ENCODE measurements around the gene KLHL29.

DNA sequence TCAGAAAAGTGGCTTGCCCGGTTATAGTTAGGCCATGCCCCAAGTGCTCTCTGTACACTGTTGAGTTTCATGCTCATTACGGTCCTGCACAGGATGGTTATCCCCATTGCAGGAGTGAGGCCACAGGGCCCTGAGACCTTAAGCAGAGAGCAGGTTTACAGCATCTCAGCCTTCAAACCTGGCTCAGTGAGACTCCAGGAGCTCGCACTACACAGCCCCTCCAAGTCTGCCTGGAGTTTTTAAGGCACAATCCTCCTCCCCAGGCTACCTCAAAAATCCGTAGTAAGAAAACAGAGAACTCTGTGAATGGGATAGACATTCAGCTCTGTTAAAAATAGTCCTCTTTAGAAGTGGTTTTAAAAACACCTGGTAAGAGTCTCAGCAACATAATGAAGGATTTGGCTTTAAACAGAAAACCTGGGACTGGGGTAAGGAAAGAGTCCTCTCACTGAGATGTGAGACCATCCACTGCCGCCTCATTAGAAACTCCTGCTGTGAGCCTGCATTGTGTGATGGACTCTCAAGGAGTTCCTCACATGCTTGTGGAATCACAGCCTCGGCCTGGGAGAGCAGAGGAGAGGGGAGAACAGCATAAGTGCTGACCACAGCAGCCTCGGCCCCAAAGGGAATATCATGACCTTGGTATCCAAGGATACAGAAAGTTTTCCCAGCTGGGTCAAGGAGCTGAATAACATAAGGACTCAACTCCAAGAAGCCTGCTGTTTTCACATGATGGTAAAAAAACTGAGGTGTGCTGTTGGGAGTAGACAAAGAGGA is 327.2 kb downstream of the KLHL29 start:
- TF ChIP-seq, protein P1, sequence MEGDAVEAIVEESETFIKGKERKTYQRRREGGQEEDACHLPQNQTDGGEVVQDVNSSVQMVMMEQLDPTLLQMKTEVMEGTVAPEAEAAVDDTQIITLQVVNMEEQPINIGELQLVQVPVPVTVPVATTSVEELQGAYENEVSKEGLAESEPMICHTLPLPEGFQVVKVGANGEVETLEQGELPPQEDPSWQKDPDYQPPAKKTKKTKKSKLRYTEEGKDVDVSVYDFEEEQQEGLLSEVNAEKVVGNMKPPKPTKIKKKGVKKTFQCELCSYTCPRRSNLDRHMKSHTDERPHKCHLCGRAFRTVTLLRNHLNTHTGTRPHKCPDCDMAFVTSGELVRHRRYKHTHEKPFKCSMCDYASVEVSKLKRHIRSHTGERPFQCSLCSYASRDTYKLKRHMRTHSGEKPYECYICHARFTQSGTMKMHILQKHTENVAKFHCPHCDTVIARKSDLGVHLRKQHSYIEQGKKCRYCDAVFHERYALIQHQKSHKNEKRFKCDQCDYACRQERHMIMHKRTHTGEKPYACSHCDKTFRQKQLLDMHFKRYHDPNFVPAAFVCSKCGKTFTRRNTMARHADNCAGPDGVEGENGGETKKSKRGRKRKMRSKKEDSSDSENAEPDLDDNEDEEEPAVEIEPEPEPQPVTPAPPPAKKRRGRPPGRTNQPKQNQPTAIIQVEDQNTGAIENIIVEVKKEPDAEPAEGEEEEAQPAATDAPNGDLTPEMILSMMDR (IDR thresholded peaks at IDR 0.05 in 2 of 3, conservative IDR thresholded peaks at IDR 0.05 in 1 of 3; ENCODE audit: control insufficient read depth in 2 of 3, extremely low read depth in 1 of 3, insufficient read depth in 1 of 3, low read depth in 3 of 3, low read length in 3 of 3) = no peak
- no peak for TF ChIP-seq HDAC6 (IDR thresholded peaks at IDR 0.05; ENCODE audit: unreplicated experiment)
- TF ChIP-seq, protein P2, sequence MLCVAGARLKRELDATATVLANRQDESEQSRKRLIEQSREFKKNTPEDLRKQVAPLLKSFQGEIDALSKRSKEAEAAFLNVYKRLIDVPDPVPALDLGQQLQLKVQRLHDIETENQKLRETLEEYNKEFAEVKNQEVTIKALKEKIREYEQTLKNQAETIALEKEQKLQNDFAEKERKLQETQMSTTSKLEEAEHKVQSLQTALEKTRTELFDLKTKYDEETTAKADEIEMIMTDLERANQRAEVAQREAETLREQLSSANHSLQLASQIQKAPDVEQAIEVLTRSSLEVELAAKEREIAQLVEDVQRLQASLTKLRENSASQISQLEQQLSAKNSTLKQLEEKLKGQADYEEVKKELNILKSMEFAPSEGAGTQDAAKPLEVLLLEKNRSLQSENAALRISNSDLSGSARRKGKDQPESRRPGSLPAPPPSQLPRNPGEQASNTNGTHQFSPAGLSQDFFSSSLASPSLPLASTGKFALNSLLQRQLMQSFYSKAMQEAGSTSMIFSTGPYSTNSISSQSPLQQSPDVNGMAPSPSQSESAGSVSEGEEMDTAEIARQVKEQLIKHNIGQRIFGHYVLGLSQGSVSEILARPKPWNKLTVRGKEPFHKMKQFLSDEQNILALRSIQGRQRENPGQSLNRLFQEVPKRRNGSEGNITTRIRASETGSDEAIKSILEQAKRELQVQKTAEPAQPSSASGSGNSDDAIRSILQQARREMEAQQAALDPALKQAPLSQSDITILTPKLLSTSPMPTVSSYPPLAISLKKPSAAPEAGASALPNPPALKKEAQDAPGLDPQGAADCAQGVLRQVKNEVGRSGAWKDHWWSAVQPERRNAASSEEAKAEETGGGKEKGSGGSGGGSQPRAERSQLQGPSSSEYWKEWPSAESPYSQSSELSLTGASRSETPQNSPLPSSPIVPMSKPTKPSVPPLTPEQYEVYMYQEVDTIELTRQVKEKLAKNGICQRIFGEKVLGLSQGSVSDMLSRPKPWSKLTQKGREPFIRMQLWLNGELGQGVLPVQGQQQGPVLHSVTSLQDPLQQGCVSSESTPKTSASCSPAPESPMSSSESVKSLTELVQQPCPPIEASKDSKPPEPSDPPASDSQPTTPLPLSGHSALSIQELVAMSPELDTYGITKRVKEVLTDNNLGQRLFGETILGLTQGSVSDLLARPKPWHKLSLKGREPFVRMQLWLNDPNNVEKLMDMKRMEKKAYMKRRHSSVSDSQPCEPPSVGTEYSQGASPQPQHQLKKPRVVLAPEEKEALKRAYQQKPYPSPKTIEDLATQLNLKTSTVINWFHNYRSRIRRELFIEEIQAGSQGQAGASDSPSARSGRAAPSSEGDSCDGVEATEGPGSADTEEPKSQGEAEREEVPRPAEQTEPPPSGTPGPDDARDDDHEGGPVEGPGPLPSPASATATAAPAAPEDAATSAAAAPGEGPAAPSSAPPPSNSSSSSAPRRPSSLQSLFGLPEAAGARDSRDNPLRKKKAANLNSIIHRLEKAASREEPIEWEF (IDR thresholded peaks at IDR 0.05; ENCODE audit: insufficient replicate concordance, low read depth, low read length) = no peak
- no peak for TF ChIP-seq MXI1 (IDR thresholded peaks at IDR 0.05; ENCODE audit: low read depth, low read length)
- no peak for TF ChIP-seq SUPT20H (IDR thresholded peaks at IDR 0.05; ENCODE audit: borderline replicate concordance, control insufficient read depth, low read depth, low read length)
- TF ChIP-seq NFYA (IDR thresholded peaks at IDR 0.05; ENCODE audit: borderline replicate concordance, low read depth, low read length) = no peak
- TF ChIP-seq DPF2 (IDR thresholded peaks at IDR 0.05) = no peak
- TF ChIP-seq, protein P3, sequence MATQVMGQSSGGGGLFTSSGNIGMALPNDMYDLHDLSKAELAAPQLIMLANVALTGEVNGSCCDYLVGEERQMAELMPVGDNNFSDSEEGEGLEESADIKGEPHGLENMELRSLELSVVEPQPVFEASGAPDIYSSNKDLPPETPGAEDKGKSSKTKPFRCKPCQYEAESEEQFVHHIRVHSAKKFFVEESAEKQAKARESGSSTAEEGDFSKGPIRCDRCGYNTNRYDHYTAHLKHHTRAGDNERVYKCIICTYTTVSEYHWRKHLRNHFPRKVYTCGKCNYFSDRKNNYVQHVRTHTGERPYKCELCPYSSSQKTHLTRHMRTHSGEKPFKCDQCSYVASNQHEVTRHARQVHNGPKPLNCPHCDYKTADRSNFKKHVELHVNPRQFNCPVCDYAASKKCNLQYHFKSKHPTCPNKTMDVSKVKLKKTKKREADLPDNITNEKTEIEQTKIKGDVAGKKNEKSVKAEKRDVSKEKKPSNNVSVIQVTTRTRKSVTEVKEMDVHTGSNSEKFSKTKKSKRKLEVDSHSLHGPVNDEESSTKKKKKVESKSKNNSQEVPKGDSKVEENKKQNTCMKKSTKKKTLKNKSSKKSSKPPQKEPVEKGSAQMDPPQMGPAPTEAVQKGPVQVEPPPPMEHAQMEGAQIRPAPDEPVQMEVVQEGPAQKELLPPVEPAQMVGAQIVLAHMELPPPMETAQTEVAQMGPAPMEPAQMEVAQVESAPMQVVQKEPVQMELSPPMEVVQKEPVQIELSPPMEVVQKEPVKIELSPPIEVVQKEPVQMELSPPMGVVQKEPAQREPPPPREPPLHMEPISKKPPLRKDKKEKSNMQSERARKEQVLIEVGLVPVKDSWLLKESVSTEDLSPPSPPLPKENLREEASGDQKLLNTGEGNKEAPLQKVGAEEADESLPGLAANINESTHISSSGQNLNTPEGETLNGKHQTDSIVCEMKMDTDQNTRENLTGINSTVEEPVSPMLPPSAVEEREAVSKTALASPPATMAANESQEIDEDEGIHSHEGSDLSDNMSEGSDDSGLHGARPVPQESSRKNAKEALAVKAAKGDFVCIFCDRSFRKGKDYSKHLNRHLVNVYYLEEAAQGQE (IDR thresholded peaks at IDR 0.05; ENCODE audit: low read depth, low read length) = no peak
- TF ChIP-seq SP1 (IDR thresholded peaks at IDR 0.05; ENCODE audit: low read depth, low read length) = no peak
- no peak for TF ChIP-seq POLR2A (IDR thresholded peaks at IDR 0.05; ENCODE audit: low read depth, low read length)
- no peak for TF ChIP-seq EZH2 (IDR thresholded peaks at IDR 0.05; ENCODE audit: borderline replicate concordance, control insufficient read depth, low read depth, low read length)
- no peak for TF ChIP-seq RAD21 (IDR thresholded peaks at IDR 0.05; ENCODE audit: insufficient read depth, low read depth, low read length)
- no peak for TF ChIP-seq NFIC (IDR thresholded peaks at IDR 0.05; ENCODE audit: low read depth, low read length)
